ENCODE data around the gene CIAPIN1.
A peak's percentile ranks its signal among the peaks of the same experiment; 100 is the strongest.

Gene CIAPIN1

DNA sequence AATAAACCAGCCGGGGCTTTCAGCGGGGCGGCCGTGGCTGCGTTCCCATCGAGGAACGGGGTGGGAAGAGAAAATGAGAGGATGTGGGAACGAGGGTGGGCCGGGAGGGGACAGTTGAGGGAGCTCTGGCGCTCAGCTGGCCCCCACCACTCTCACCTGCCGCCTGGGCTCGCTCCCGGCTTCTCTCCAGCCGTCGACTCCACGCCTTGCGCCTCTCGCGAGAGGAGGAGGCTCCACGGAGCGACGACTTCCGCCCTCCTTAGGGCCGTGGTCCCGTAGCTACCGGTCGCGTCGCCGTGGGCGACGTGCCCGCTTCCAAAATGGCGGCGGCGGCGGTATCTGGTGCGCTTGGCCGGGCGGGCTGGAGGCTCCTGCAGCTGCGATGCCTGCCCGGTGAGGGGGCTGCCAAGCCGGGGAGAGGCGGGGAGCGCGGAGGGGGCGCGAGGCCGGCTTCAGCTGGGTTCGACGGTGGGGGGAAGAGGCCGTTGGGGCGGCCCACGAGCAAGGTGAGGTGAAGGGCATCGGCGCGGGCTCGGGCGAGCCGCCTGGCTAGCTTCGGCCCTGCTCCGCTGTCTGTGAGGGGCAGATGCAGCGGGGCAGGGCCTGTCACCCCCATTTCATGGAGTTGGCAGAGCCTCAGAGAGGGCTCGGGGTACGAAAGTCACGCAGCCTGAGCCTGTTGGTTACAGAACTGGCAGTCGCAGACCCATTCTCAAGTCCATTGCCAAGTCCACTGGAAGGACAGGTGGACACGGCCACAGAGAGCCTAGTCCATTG, at the start of gene CIAPIN1, which contains the start of gene COQ9:
Gene CIAPIN1 (minus strand): TSS at position 200 of the 777 bp plus-strand sequence. CDS start 6,457 bp downstream, outside the sequence.
Gene COQ9 (plus strand): TSS at position 294 of the 777 bp plus-strand sequence. CDS start 27 bp downstream, at position 321.
- DNase-seq: peak; percentile 93

DNA sequence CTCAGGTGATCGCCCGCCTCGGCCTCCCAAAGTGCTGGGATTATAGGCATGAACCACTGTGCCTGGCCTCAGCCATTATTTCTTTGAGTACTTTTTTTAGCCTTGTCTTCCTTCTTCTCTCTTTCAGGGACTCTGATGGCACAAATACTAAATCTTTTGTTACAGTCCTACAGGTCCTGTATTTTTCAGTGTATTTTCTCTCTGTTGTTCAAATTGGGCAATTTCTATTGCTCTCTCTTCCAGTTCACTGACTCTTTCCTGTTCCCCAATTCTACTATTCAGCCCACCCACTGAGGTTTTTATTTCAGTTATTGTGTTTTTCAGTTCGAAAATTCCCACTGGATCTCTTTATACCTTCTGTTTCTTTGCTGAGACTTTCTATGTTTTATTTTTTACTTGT, 46.6 kb upstream of the CIAPIN1 start:
- no peak for DNase-seq

GRCh38 chr16:57489229-57489628, 42.0 kb upstream of the CIAPIN1 start:
- DNase-seq: no peak

GRCh38 chr16:57486858-57487834, 40.0 kb upstream of the CIAPIN1 start:
- DNase-seq: no peak

- peak; percentile 62 for DNase-seq
Observed at GRCh38 chr16:57485916-57486857, 39.0 kb upstream of the CIAPIN1 start, which contains the start of gene DOK4. Gene DOK4 (minus strand): TSS chr16:57486493. CDS start chr16:57479507, 6,986 bp downstream.

DNA sequence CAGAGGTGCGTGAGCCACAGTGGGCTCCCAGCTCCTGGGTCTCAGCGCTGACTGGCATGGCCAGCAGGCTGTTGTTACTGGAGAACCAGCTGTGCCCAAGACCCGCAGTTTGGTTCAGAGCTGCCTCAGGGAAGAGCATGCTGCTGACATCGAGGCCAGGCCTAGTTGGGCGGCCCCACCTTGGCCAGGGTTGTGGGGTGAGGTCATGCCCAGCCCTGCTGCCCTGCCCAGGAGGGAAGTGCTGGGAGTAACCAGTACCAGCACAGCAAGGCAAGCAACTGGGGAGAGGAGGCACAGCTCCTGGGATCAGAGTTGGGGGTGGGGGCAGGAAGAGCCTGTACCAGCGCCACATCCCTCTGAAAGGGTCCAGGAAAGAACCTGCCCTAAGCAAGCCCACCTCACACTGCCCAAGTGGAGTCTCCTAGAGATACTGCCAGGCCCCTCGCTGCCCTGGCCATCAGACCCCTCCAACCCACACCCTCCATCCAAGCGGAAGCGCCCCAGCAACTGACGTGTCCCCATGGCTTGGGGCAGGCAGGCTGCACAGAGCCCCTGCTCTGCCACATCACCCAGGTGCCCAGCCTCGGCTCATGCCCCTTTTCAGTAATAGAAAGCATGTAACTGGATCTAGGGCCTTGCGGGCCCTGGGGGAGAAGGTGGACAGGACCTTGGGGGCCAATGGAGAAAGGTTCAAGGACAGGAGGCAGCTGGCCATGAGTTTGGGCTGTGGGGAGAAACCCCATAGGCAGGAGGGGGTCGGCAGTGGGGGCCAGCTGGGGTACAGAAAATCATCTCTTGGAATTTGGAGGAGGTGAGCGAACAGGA, 38.1 kb upstream of the CIAPIN1 start:
- no peak for DNase-seq

- no peak for DNase-seq
Observed at GRCh38 chr16:57484515-57485005, 37.4 kb upstream of the CIAPIN1 start.

GRCh38 chr16:57483725-57484514, 36.7 kb upstream of the CIAPIN1 start:
- DNase-seq: no peak

DNA sequence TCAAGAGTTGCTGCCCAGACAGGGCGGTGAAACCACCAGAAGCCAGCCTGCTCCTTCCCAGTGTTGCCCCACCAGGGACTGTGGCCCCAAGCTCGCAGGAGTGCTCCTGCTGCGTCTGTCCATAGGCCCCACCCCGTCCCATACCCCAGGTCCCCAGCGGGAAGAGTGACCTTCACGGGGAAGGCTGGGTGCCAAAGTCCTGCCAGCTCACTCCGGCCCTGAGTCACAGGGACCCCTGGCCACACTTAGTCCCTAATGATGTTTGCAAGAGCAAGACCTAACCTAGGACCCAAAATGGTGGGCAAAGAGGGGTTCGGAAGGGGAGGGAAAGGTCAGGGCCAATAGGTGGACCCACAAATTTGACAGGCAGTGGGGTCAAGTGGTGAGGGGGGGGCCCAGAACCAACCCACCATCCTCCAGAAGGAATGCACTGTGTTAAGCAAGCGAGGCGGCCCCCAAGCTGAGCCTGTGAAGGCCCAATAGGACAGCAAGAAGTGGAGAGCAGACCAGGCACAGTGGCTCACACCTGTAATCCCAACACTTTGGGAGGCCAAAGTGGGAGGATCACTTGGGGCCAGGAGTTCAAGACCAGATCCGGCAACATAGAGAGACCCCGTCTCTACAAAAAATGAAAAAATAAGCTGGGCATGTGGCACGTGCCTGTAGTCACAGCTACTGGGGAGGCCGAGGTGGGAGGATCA, 35.8 kb upstream of the CIAPIN1 start:
- DNase-seq: no peak

DNA sequence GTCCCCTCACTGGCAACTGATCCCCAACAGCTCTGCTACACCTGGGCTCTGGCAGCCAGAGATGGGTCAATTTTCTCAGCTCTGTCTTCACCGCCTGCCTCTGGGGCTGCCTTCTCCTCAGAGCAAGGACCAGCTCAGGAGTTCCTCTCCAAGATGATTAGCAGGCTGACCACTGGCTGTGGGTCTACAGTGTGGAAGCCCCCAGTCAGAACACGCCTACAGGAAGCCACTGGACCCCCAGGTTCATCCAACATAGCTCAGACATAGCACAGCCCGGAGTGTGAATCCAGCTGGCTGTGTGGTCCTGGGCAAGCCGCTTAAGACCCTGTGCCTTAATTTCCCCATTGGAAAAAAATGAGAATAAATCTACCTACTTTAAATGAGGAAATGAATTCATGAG, 34.2 kb upstream of the CIAPIN1 start:
- no peak for DNase-seq

GRCh38 chr16:57480754-57481230, 33.6 kb upstream of the CIAPIN1 start:
- DNase-seq: no peak

GRCh38 chr16:57479976-57480753, 33.0 kb upstream of the CIAPIN1 start:
- DNase-seq: no peak

DNA sequence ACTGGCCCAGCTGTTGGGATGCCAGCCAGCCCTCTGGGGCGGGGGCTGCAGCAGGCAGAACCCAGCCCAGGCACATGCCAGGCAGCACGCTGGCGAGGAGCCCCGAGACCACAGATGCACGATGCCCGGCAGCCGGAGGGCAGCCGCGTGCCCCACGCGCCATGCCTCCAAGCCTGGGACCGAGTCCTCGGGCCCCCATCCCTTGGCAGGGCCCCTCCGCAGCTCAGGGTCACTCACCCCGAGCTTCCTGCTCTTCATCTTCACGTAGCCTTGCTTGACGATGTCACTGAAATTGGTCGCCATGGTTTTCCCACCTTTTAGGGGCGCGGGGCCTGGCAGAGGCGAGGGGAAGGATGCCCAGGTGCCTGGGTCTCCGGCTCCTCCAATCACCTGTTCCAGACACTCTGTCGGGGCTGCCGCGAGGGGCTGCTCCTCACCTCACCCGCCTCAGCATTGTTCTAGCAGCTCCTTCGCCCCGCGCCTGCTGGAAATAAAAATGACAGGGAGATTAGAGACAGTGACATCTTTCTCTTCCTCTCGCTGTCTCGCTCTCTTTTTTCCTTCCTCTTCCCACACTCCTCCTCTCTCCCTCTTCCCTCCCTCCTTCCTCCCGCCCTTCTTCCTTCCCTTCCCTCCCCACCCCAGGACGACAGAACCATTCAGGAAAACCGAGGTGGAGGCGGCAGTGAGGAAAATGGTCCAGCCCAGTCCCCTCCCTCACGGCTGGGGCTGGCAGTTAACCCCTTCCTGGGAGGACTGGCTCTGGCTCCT, 32.2 kb upstream of the CIAPIN1 start:
- DNase-seq: no peak

GRCh38 chr16:57478396-57479204, 31.4 kb upstream of the CIAPIN1 start:
- no peak for DNase-seq

DNA sequence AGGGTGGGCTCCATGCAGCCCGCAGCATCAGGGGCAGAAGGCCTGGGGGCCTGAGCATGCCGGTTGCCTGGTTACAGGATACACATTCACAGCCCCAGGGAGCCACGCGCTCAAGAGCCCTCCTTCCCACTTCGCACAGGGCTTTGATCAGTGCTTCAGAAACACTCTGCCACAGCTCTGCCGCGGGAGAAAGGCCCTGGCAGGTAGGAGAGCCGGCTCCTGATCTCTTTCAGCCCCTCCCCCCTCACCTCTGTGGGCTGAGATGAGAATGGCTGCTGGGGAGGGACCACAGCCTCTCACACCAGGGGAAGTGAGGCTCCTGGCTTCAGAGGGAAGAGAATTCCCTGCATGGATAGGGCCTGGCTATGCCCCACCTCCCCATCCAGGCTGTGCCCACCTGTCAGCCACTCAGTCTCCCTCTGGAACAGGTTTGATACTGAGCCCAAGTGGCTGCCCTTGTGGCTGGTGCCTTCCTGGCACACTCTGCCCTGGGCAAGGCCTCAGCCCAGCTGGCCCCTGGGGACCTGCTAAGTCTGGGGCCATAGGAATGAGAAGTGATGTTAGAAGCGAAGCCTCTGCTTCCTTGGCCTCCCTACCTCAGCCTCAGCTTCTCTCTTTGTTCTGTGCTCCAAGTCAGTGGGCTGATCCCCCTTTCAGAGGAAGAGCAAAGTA, 30.5 kb upstream of the CIAPIN1 start:
- no peak for DNase-seq
